Tibial nerve (tissue), 4 donors: ENCODE results near the gene ADAMTSL1. TPM values are rescaled to one million over a fixed set of nuclear protein-coding genes. Genes with fewer than 3 reads are reported as not detected.

Source experiments
- DNase-seq, 2 donors: peaks; one replicate each; pipeline ENCODE4 v3.0.0-alpha.2; 2019; ENCODE audit warnings: low spot score in 2 of 2
- H3K27ac ChIP-seq, 4 donors: fragments of 200-600 bp; sonication (generic) in 3 of 4; one replicate each; pipeline ENCODE4 v1.5.1; 2017 to 2019; ENCODE audit warnings: mild to moderate bottlenecking in 1 of 4
- H3K27me3 ChIP-seq, 2 donors: fragments of 200-600 bp; sonication (generic) in 1 of 2; one replicate each; pipeline versions ENCODE4 v1.5.1 to v1.6.0; 2017 to 2019
- H3K36me3 ChIP-seq, 3 donors: fragments of 200-600 bp; sonication (generic); one replicate each; pipeline ENCODE4 v1.5.1; 2018 to 2019
- H3K4me1 ChIP-seq, 4 donors: fragments of 200-600 bp; sonication (generic) in 3 of 4; one replicate each; pipeline ENCODE4 v1.5.1; 2017 to 2019
- H3K4me3 ChIP-seq, 4 donors: fragments of 200-600 bp; sonication (generic) in 3 of 4; one replicate each; pipeline ENCODE4 v1.5.1; 2017 to 2019; ENCODE audit warnings: mild to moderate bottlenecking in 1 of 4, moderate library complexity in 1 of 4
- H3K9me3 ChIP-seq, 4 donors: fragments of 200-600 bp; sonication (generic) in 3 of 4; one replicate each; pipeline ENCODE4 v1.5.1; 2017 to 2019
- EP300 ChIP-seq, 2 donors: sonication (generic); formaldehyde crosslinking; IDR thresholded peaks; one replicate each; pipeline ENCODE4 v1.6.1; 2017; ENCODE audit warnings: antibody characterized with exemption in 2 of 2, mild to moderate bottlenecking in 1 of 2
- POLR2A ChIP-seq, 2 donors: fragments of 450-650 bp; IDR thresholded peaks; one replicate each; pipeline ENCODE4 v1.6.1; 2017; ENCODE audit warnings: antibody characterized with exemption in 2 of 2, mild to moderate bottlenecking in 2 of 2, moderate library complexity in 2 of 2
- WGBS, 2 donors: methylation state at CpG; one replicate each; pipeline ENCODE4 v1.1.5; 2018; 5-methylcytosine and 5-hydroxymethylcytosine counted together
- total RNA-seq, 4 donors: library from RNA; depleted of rRNA; stranded (reverse); fragments of >200 nt; gene quantifications; one replicate each; pipeline ENCODE4 v1.1.0, GENCODE V29; 2016
- TF ChIP-seq, protein P1 (sequence below), 5 experiments: fragments of 200-600 bp in 3 of 5; fragments of 450-650 bp in 2 of 5; sonication (generic) in 3 of 5; IDR thresholded peaks; one replicate each; pipeline ENCODE4 v1.5.1; 2016 to 2019; ENCODE audit warnings: antibody characterized with exemption in 5 of 5, mild to moderate bottlenecking in 3 of 5, moderate library complexity in 2 of 5

Gene ADAMTSL1
- total RNA-seq, 4 donors from 2014 or later = 11.9 to 27.1 (median 21.3) TPM

DNA sequence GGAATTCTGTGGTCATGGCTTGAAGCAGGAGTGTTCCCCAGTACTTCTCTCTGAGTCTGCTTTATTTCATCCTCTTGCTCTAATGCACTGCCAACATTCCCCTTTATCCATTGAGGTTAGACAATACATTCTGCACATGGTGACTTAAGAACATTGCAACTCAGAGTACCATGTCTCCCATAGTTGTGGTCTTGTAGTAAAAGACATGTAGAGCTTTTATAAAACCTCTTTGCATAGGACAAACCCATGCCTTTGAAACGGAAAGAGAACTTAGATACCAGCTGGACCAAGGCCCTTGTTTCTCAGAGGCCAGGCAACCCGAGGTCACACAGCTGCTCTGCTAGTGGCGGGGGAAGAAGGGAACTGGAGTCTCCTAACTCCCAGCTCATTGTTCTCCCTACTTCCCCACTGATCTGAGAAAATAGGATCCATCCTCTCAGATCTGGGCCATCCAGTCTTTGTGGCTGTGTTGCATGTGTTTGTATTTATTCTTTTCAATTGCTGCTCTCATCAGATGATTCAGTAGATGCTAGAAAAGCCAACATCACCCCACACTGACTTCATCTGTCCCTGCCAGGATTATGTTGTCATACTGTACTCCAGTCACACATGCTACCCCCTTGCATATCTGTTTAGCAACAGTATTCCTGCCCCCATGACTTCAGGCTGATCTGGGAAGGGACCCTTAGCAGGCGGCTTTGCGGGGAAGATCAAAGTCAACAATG is 322.2 kb downstream of the ADAMTSL1 start:
- H3K4me3 ChIP-seq = no peak overlapping the region
- no peaks in the 10 kb centered on the region for H3K27me3 ChIP-seq
- H3K9me3 ChIP-seq = no peaks in the 10 kb centered on the region
- TF ChIP-seq POLR2A (IDR thresholded peaks at IDR 0.05) = no peak
- TF ChIP-seq, protein P1, sequence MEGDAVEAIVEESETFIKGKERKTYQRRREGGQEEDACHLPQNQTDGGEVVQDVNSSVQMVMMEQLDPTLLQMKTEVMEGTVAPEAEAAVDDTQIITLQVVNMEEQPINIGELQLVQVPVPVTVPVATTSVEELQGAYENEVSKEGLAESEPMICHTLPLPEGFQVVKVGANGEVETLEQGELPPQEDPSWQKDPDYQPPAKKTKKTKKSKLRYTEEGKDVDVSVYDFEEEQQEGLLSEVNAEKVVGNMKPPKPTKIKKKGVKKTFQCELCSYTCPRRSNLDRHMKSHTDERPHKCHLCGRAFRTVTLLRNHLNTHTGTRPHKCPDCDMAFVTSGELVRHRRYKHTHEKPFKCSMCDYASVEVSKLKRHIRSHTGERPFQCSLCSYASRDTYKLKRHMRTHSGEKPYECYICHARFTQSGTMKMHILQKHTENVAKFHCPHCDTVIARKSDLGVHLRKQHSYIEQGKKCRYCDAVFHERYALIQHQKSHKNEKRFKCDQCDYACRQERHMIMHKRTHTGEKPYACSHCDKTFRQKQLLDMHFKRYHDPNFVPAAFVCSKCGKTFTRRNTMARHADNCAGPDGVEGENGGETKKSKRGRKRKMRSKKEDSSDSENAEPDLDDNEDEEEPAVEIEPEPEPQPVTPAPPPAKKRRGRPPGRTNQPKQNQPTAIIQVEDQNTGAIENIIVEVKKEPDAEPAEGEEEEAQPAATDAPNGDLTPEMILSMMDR (IDR thresholded peaks at IDR 0.05) = no peak
- no peak for TF ChIP-seq EP300 (IDR thresholded peaks at IDR 0.05)
- peaks cover 0 to 11% (median 3%) of the 10 kb centered on the region in 4 donors for H3K4me1 ChIP-seq
- 46 to 69% methylated on average over 5 of the region's 5 CpGs for WGBS, 2 donors
- no peaks in the 10 kb centered on the region for H3K36me3 ChIP-seq
- DNase-seq = no peak
- H3K27ac ChIP-seq = peak overlapping the region in 1 of 4 donors; percentile 31

DNA sequence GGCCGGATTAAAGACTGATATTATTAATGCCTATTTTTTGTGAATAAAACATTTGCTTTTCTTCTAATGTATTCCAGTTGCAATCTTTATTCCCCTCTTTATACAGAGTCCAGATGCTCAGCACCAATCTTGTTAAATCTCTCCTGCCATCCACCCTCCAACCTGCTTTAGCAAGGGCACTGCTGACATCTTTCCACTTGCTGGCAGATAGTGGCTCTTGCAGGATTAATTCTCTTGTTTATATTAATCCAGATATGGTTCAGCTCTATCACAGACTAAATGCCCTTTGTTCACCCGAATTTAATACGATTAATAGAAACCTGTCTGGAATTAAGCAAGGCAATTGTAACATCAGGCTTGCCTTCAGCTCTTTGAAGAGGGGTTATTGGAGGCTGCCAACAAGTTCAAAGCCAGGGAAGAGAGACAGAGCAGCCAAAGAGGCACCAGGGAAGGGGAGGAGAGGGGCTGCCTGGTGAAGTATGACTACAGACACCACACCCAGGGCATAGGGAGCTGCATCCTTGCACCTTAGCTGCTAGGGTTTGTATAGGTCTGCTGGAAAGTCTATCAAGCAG is 322.8 kb downstream of the ADAMTSL1 start:
- Histone ChIP-seq H3K27ac (peak overlapping the region in 1 of 4 donors; percentile 31), H3K27me3 (no peaks in the 10 kb centered on the region), H3K36me3 (no peaks in the 10 kb centered on the region), H3K4me3 (no peak overlapping the region), H3K4me1 (peaks cover 0 to 11% (median 3%) of the 10 kb centered on the region in 4 donors), H3K9me3 (no peaks in the 10 kb centered on the region)
- TF ChIP-seq, protein P1 (IDR thresholded peaks at IDR 0.05) = no peak
- TF ChIP-seq POLR2A (IDR thresholded peaks at IDR 0.05) (no peak), EP300 (IDR thresholded peaks at IDR 0.05) (no peak)
- WGBS, 2 donors = 84 to 85% methylated on average over 3 of the region's 3 CpGs
- DNase-seq = no peak

DNA sequence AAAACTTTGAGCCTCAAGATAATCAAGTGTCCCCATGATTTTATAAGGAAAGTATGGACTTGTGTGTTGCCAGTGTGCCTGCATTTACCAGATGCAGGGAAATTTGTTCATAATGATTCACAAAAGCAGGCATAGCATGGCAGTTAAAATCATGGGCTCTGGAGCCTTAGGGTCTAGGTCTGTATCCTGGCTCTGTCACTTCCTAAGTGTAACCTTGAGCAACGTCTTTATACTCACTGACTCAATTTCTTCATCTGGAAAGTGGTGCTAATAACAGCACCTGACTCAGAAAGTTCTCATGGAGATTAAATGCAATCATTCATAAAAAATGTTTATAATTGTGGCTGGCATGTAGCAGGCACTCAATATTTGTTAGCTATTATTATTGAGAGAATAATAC is 324.2 kb downstream of the ADAMTSL1 start:
- 49 to 57% methylated on average over 1 of the region's 1 CpG for WGBS, 2 donors
- H3K36me3 ChIP-seq = no peaks in the 10 kb centered on the region

DNA sequence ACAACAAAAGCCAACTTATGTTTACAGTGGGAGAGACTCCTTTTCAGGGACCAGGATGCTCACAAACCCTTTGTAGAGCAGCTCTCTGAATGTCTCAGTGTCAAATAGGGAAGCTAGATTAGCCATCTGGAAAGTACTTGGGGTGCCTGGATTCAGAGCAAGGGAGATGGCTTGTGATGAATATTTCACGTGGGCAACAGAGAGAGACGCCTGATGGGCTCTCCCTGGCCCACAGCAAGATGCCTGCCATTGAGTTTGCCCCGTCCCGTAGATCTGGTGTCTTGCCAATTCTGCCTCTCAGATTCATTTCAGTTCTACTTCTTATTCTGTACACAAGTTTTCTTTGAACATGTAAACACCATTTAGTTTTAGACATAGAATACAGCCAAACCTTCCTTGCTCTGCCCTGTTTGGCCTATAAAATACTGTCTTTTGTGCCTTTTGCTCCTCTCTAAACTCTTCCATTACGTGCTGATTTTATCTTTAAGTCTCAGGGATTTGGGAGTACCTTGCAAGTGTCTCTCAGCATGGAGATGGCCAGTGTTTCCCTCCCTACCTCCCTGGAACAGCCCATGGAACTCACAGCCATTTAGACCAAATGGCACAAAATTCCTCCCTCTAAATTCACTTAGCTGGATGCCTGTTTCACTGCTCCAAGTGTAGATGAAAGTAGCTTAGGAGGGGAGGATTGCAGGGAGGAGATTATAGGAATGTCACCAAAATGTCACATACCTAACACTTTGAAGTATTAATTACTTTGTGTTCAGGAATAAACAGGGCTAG is 324.7 kb downstream of the ADAMTSL1 start:
- WGBS, 2 donors = 84 to 90% methylated on average over 5 of the region's 5 CpGs
- Histone ChIP-seq H3K4me1 (peaks cover 0 to 11% (median 3%) of the 10 kb centered on the region in 4 donors), H3K27me3 (no peaks in the 10 kb centered on the region), H3K36me3 (no peaks in the 10 kb centered on the region), H3K27ac (peak overlapping the region in 1 of 4 donors; percentile 44), H3K9me3 (no peaks in the 10 kb centered on the region), H3K4me3 (no peak overlapping the region)
- DNase-seq = no peak
- TF ChIP-seq POLR2A (IDR thresholded peaks at IDR 0.05) (no peak), EP300 (IDR thresholded peaks at IDR 0.05) (no peak)
- TF ChIP-seq, protein P1 (IDR thresholded peaks at IDR 0.05) = no peak

More for the DNA sequence above, 324.2 kb downstream of the ADAMTSL1 start:
- Histone ChIP-seq H3K27me3 (no peaks in the 10 kb centered on the region), H3K4me3 (no peak overlapping the region), H3K4me1 (peaks cover 0 to 11% (median 3%) of the 10 kb centered on the region in 4 donors), H3K9me3 (no peaks in the 10 kb centered on the region), H3K27ac (peak overlapping the region in 1 of 4 donors; percentile 44)
- TF ChIP-seq EP300 (IDR thresholded peaks at IDR 0.05) = no peak
- TF ChIP-seq POLR2A (IDR thresholded peaks at IDR 0.05) = no peak
- TF ChIP-seq, protein P1 (IDR thresholded peaks at IDR 0.05) = no peak
- no peak for DNase-seq
